Body of pancreas (tissue), 4 donors: ENCODE measurements around the gene AMOTL1. TPM values are rescaled to one million over a fixed set of nuclear protein-coding genes. Genes with fewer than 3 reads are reported as not detected.

Source experiments
- ATAC-seq: fragments of 150-250 bp; one replicate; pipeline ENCODE4 v1.9.1; 2016
- DNase-seq, 4 donors: peaks; one replicate each; pipeline ENCODE4 v3.0.0-alpha.2; 2019
- H3K27ac ChIP-seq, 4 donors: fragments of 200-600 bp; sonication (generic); 1 replicate in 3 of 4; 2 replicates in 1 of 4; pipeline versions ENCODE4 v1.5.1 to v1.6.1; 2016 to 2019; ENCODE audit warnings: mild to moderate bottlenecking in 1 of 4, mixed read lengths in 1 of 4, moderate library complexity in 1 of 4
- H3K27me3 ChIP-seq, 2 donors: fragments of 200-600 bp; sonication (generic); one replicate each; pipeline ENCODE4 v1.6.0; 2016; ENCODE audit warnings: mild to moderate bottlenecking in 1 of 2
- H3K36me3 ChIP-seq, 2 donors: fragments of 200-600 bp; sonication (generic); replicated peaks in 1 of 2; 2 replicates each; pipeline ENCODE4 v1.5.1; 2016; ENCODE audit warnings: low read depth in 2 of 2; ENCODE audit not compliant: insufficient read depth in 1 of 2
- H3K4me1 ChIP-seq: fragments of 200-600 bp; sonication (generic); one replicate; pipeline ENCODE4 v1.6.0; 2016
- H3K4me3 ChIP-seq, 2 donors: fragments of 200-600 bp; sonication (generic); 1 replicate in 1 of 2; 2 replicates in 1 of 2; pipeline ENCODE4 v1.5.1; 2016 to 2019
- H3K9me3 ChIP-seq, 3 donors: fragments of 200-600 bp; sonication (generic); 1 replicate in 2 of 3; 2 replicates in 1 of 3; pipeline ENCODE4 v1.5.1; 2016
- CTCF ChIP-seq, 7 experiments: fragments of 450-650 bp in 4 of 7; fragments of 200-600 bp in 3 of 7; sonication (generic) in 3 of 7; IDR thresholded peaks; one replicate each; pipeline ENCODE4 v1.5.1; 2016 to 2019; ENCODE audit warnings: antibody characterized with exemption in 7 of 7
- POLR2A ChIP-seq, 3 donors: fragments of 450-650 bp; IDR thresholded peaks; one replicate each; pipeline ENCODE4 v1.6.1; 2016; ENCODE audit warnings: antibody characterized with exemption in 3 of 3, mild to moderate bottlenecking in 2 of 3
- WGBS, 2 donors: methylation state at CpG; one replicate each; pipeline ENCODE4 v1.1.5; 2017; 5-methylcytosine and 5-hydroxymethylcytosine counted together
- intact Hi-C: fragments of 100-400 bp; cut with DNase I; formaldehyde crosslinking; loops from one replicate; pipeline ENCODE4 v1.15.1; 2023
- total RNA-seq, 2 donors: library from RNA; depleted of rRNA; stranded (reverse); fragments of >200 nt; gene quantifications; one replicate each; pipeline ENCODE4 v1.1.0, GENCODE V29; 2016

The AMOTL1 gene
- total RNA-seq, 2 donors from 2014 or later, result 20.4 to 21.5 TPM

GRCh38 chr11:94840209-94840608 lies 72.1 kb downstream of the AMOTL1 start:
- Histone ChIP-seq H3K27me3 (no peaks in the 10 kb centered on the region), H3K9me3 (no peaks in the 10 kb centered on the region), H3K27ac (no peak overlapping the region), H3K4me3 (no peak overlapping the region), H3K4me1 (peaks cover 9% of the 10 kb centered on the region), H3K36me3 (peaks cover 0 to 4% of the 10 kb centered on the region in 2 donors)
- no peak for ATAC-seq
- DNase-seq, result no peak
- 77 to 85% methylated on average over 4 of the region's 4 CpGs for WGBS, 2 donors
- no peak for TF ChIP-seq CTCF (IDR thresholded peaks at IDR 0.05)
- no peak for TF ChIP-seq POLR2A (IDR thresholded peaks at IDR 0.05)
- intact Hi-C loops, result loop anchor here (10.0 kb wide), 1 partner anchor 45 kb away; no protein-coding TSS in a partner anchor

- DNase-seq (no peak), ATAC-seq (no peak)
- H3K27me3 ChIP-seq, result no peaks in the 10 kb centered on the region
- no peak overlapping the region for H3K27ac ChIP-seq
- H3K4me1 ChIP-seq, result peaks cover 14% of the 10 kb centered on the region
- no peaks in the 10 kb centered on the region for H3K9me3 ChIP-seq
- TF ChIP-seq POLR2A (IDR thresholded peaks at IDR 0.05) (no peak), CTCF (IDR thresholded peaks at IDR 0.05) (no peak)
- intact Hi-C loops, result loop anchor here (10.0 kb wide), 1 partner anchor 49 kb away; no protein-coding TSS in a partner anchor
- no peak overlapping the region for H3K4me3 ChIP-seq
- H3K36me3 ChIP-seq, result peaks cover 0 to 4% of the 10 kb centered on the region in 2 donors
Measured at GRCh38 chr11:94844031-94844430, 75.9 kb downstream of the AMOTL1 start.

DNA sequence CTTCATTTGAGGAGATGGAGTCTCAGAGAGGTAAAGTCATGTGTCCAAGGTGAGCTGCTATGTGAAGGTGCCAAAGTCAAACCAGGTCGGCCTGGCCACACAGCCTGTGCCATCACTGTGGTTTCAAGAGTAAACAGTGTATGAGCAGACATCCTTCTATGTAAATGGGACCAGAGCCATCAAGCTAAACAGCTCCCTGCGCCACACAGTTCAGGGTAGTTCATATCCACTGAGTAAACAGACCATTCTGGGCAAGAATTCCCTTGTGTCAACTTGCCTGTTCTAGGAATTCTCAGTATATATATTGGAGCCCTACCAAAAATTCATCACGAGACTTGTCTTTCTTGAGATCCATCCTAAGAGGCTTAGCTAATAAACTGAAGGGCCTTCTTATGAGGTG lies 77.5 kb downstream of the AMOTL1 start:
- H3K27ac ChIP-seq, result no peak overlapping the region
- 30 to 36% methylated on average over 3 of the region's 3 CpGs for WGBS, 2 donors
- H3K36me3 ChIP-seq, result no peaks in the 10 kb centered on the region
- TF ChIP-seq CTCF (IDR thresholded peaks at IDR 0.05) (no peak), POLR2A (IDR thresholded peaks at IDR 0.05) (no peak)
- H3K9me3 ChIP-seq, result no peaks in the 10 kb centered on the region
- DNase-seq (peak; percentile 72 to 85 (median 76)), ATAC-seq (peak; percentile 99)
- intact Hi-C loops, result loop anchor here (10.0 kb wide), 1 partner anchor 51 kb away; no protein-coding TSS in a partner anchor
- peaks cover 14% of the 10 kb centered on the region for H3K4me1 ChIP-seq
- no peak overlapping the region for H3K4me3 ChIP-seq
- no peaks in the 10 kb centered on the region for H3K27me3 ChIP-seq

DNA sequence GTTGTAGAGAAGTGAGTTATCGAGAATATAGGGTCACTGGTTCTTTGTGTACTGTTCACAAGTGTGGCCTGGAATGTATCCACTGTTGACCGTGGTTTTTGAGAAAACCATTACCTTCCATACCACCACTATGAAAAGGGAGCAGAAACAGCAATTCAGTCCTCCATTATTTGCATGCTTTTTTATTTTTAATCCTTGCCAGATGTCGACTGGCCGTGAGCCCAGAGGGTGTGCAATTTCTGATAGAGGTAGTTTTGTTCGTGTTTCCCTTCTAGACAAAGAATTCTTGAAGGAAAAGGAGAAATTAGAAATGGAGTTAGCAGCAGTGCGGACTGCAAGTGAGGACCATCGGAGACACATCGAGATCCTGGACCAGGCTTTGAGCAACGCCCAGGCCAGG lies 81.7 kb downstream of the AMOTL1 start:
- TF ChIP-seq CTCF (IDR thresholded peaks at IDR 0.05) (no peak), POLR2A (IDR thresholded peaks at IDR 0.05) (no peak)
- H3K27ac ChIP-seq, result no peak overlapping the region
- peaks cover 14% of the 10 kb centered on the region for H3K4me1 ChIP-seq
- peak in 1 of 4 donors; percentile 28 for DNase-seq
- H3K27me3 ChIP-seq, result no peaks in the 10 kb centered on the region
- 71 to 81% methylated on average over 9 of the region's 9 CpGs for WGBS, 2 donors
- no peaks in the 10 kb centered on the region for H3K9me3 ChIP-seq
- intact Hi-C loops, result loop anchor here (10.0 kb wide), 1 partner anchor 55 kb away; no protein-coding TSS in a partner anchor
- ATAC-seq, result no peak
- peaks cover 7 to 21% of the 10 kb centered on the region in 2 donors for H3K36me3 ChIP-seq
- H3K4me3 ChIP-seq, result no peak overlapping the region
